HG02763 (cell line): Measurements from ENCODE around the gene SLC2A8.

ENCODE experiments used
- ATAC-seq: cut with Tn5 transposase; IDR thresholded peaks from one replicate; pipeline ENCODE4 v1.9.1; 2021; ENCODE audit warnings: mild to moderate bottlenecking, moderate library complexity; ENCODE audit not compliant: unreplicated experiment

Gene SLC2A8

GRCh38 chr9:127370672-127371648, 26.0 kb upstream of the SLC2A8 start:
- ATAC-seq = no peak

GRCh38 chr9:127380479-127380878, 16.5 kb upstream of the SLC2A8 start:
- ATAC-seq = no peak

- no peak for ATAC-seq
These were observed 14.4 kb upstream of the SLC2A8 start for GRCh38 chr9:127382541-127382940.

GRCh38 chr9:127384016-127384730, 12.8 kb upstream of the SLC2A8 start:
- no peak for ATAC-seq

GRCh38 chr9:127384901-127385300, 12.1 kb upstream of the SLC2A8 start:
- ATAC-seq = no peak

- ATAC-seq = no peak
These were observed 10.7 kb upstream of the SLC2A8 start for GRCh38 chr9:127386249-127386648.

GRCh38 chr9:127386981-127387380, 10.0 kb upstream of the SLC2A8 start:
- no peak for ATAC-seq

- ATAC-seq = peak; percentile 61
These were observed 8.7 kb upstream of the SLC2A8 start for GRCh38 chr9:127388037-127388855.

- no peak for ATAC-seq
These were observed 8.1 kb upstream of the SLC2A8 start for GRCh38 chr9:127388856-127389238.

- no peak for ATAC-seq
These were observed 7.4 kb upstream of the SLC2A8 start for GRCh38 chr9:127389381-127390247.

- ATAC-seq = no peak
These were observed 6.8 kb upstream of the SLC2A8 start for GRCh38 chr9:127390248-127390545.

- no peak for ATAC-seq
These were observed 6.4 kb upstream of the SLC2A8 start for GRCh38 chr9:127390563-127390962.

GRCh38 chr9:127392166-127392565, 4.8 kb upstream of the SLC2A8 start:
- ATAC-seq = no peak

GRCh38 chr9:127392976-127393375, 4.0 kb upstream of the SLC2A8 start:
- no peak for ATAC-seq

- no peak for ATAC-seq
These were observed 3.3 kb upstream of the SLC2A8 start for GRCh38 chr9:127393645-127394044.

- ATAC-seq = no peak
These were observed 1.3 kb upstream of the SLC2A8 start for GRCh38 chr9:127395497-127396252.

GRCh38 chr9:127396253-127396807, 639 bp upstream of the SLC2A8 start:
- no peak for ATAC-seq

- ATAC-seq = no peak
These were observed 791 bp downstream of the SLC2A8 start for GRCh38 chr9:127397646-127398274.

- ATAC-seq = no peak
These were observed 1.3 kb downstream of the SLC2A8 start for GRCh38 chr9:127398275-127398647.
